Right atrium auricular region (tissue), 2 donors: ENCODE data around the gene NPPB. TPM values are rescaled to one million over a fixed set of nuclear protein-coding genes. Genes with fewer than 3 reads are reported as not detected.

Experiments used
- DNase-seq: peaks from one replicate; pipeline ENCODE4 v3.0.0-alpha.2; 2019; ENCODE audit warnings: low spot score
- H3K27ac ChIP-seq, 2 donors: fragments of 200-600 bp; sonication (generic); 1 replicate in 1 of 2; 2 replicates in 1 of 2; pipeline ENCODE4 v1.5.1; 2016 to 2019
- H3K27me3 ChIP-seq, 2 donors: fragments of 200-600 bp; sonication (generic); one replicate each; pipeline versions ENCODE4 v1.5.1 to v1.6.0; 2017 to 2019
- H3K36me3 ChIP-seq: fragments of 200-600 bp; sonication (generic); one replicate; pipeline ENCODE4 v1.5.1; 2016
- H3K4me1 ChIP-seq, 2 donors: fragments of 200-600 bp; sonication (generic); one replicate each; pipeline versions ENCODE4 v1.5.1 to v1.6.0; 2017 to 2019
- H3K4me3 ChIP-seq, 2 donors: fragments of 200-600 bp; sonication (generic); 1 replicate in 1 of 2; 2 replicates in 1 of 2; pipeline ENCODE4 v1.5.1; 2017 to 2019; ENCODE audit warnings: mild to moderate bottlenecking in 1 of 2, moderate library complexity in 1 of 2
- H3K9me3 ChIP-seq, 2 donors: fragments of 200-600 bp; sonication (generic); one replicate each; pipeline ENCODE4 v1.5.1; 2019
- CTCF ChIP-seq, 2 donors: fragments of 200-600 bp; sonication (generic); IDR thresholded peaks; one replicate each; pipeline ENCODE4 v1.5.1; 2019; ENCODE audit warnings: antibody characterized with exemption in 2 of 2
- total RNA-seq, 2 donors: library from RNA; depleted of rRNA; stranded (reverse); fragments of >200 nt; gene quantifications; one replicate each; pipeline ENCODE4 v1.1.0, GENCODE V29; 2016

Gene NPPB
- total RNA-seq, 2 donors from 2014 or later: 1,081 to 10,488 TPM

GRCh38 chr1:11891433-11892186 lies 32.9 kb upstream of the NPPB start:
- no peaks in the 10 kb centered on the region for H3K9me3 ChIP-seq
- no peak overlapping the region for H3K27ac ChIP-seq
- DNase-seq: no peak
- no peaks in the 10 kb centered on the region for H3K36me3 ChIP-seq
- H3K4me3 ChIP-seq: no peak overlapping the region
- peaks cover 0 to 25% of the 10 kb centered on the region in 2 donors for H3K4me1 ChIP-seq
- TF ChIP-seq CTCF (IDR thresholded peaks at IDR 0.05): no peak
- no peaks in the 10 kb centered on the region for H3K27me3 ChIP-seq

- no peaks in the 10 kb centered on the region for H3K36me3 ChIP-seq
- TF ChIP-seq CTCF (IDR thresholded peaks at IDR 0.05): no peak
- no peak for DNase-seq
- peaks cover 0 to 45% of the 10 kb centered on the region in 2 donors for H3K4me1 ChIP-seq
- peak overlapping the region; percentile 88 to 90 for H3K27ac ChIP-seq
- no peak overlapping the region for H3K4me3 ChIP-seq
- no peaks in the 10 kb centered on the region for H3K9me3 ChIP-seq
- H3K27me3 ChIP-seq: no peaks in the 10 kb centered on the region
Measured at GRCh38 chr1:11888877-11889208, 30.1 kb upstream of the NPPB start.

- Histone ChIP-seq H3K36me3 (no peaks in the 10 kb centered on the region), H3K4me3 (no peak overlapping the region), H3K9me3 (no peaks in the 10 kb centered on the region), H3K27me3 (no peaks in the 10 kb centered on the region), H3K4me1 (peaks cover 0 to 50% of the 10 kb centered on the region in 2 donors), H3K27ac (peak overlapping the region; percentile 88 to 90)
- DNase-seq: no peak
- no peak for TF ChIP-seq CTCF (IDR thresholded peaks at IDR 0.05)
Measured at GRCh38 chr1:11888206-11888876, 29.6 kb upstream of the NPPB start.

- no peaks in the 10 kb centered on the region for H3K27me3 ChIP-seq
- no peaks in the 10 kb centered on the region for H3K36me3 ChIP-seq
- no peak for TF ChIP-seq CTCF (IDR thresholded peaks at IDR 0.05)
- no peak overlapping the region for H3K4me3 ChIP-seq
- peaks cover 0 to 56% of the 10 kb centered on the region in 2 donors for H3K4me1 ChIP-seq
- H3K9me3 ChIP-seq: no peaks in the 10 kb centered on the region
- no peak for DNase-seq
- H3K27ac ChIP-seq: peak overlapping the region; percentile 88 to 90
Measured at GRCh38 chr1:11887666-11888007, 28.9 kb upstream of the NPPB start.

- Histone ChIP-seq H3K27me3 (no peaks in the 10 kb centered on the region), H3K4me1 (peaks cover 0 to 60% of the 10 kb centered on the region in 2 donors)
- no peak for TF ChIP-seq CTCF (IDR thresholded peaks at IDR 0.05)
Measured at GRCh38 chr1:11886986-11887665, 28.4 kb upstream of the NPPB start.

More at GRCh38 chr1:11886986-11887665, 28.4 kb upstream of the NPPB start:
- Histone ChIP-seq H3K27ac (peak overlapping the region; percentile 88 to 94), H3K36me3 (no peaks in the 10 kb centered on the region), H3K9me3 (no peaks in the 10 kb centered on the region), H3K4me3 (no peak overlapping the region)
- peak; percentile 82 for DNase-seq
